NB4 (cell line): ENCODE results near the gene ADAM17.

Experiments used
- MYC ChIP-seq: IDR thresholded peaks from 2 replicates; pipeline ENCODE4 v1.6.1; 2011; ENCODE audit warnings: low read depth, low read length
- POLR2A ChIP-seq: IDR thresholded peaks from 2 replicates; pipeline ENCODE4 v1.6.1; 2011; ENCODE audit warnings: mild to moderate bottlenecking; ENCODE audit not compliant: insufficient read length; ENCODE audit errors: extremely low read depth
- TF ChIP-seq, protein P1 (sequence below): IDR thresholded peaks from one replicate; pipeline ENCODE4 v1.5.1; 2012; ENCODE audit warnings: low read depth, low read length
- TF ChIP-seq, protein P2 (sequence below): IDR thresholded peaks from 2 replicates; pipeline ENCODE4 v1.6.1; 2011; ENCODE audit warnings: low read depth, low read length

- TF ChIP-seq, protein P1, sequence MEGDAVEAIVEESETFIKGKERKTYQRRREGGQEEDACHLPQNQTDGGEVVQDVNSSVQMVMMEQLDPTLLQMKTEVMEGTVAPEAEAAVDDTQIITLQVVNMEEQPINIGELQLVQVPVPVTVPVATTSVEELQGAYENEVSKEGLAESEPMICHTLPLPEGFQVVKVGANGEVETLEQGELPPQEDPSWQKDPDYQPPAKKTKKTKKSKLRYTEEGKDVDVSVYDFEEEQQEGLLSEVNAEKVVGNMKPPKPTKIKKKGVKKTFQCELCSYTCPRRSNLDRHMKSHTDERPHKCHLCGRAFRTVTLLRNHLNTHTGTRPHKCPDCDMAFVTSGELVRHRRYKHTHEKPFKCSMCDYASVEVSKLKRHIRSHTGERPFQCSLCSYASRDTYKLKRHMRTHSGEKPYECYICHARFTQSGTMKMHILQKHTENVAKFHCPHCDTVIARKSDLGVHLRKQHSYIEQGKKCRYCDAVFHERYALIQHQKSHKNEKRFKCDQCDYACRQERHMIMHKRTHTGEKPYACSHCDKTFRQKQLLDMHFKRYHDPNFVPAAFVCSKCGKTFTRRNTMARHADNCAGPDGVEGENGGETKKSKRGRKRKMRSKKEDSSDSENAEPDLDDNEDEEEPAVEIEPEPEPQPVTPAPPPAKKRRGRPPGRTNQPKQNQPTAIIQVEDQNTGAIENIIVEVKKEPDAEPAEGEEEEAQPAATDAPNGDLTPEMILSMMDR: no peak
- no peak for TF ChIP-seq POLR2A
- TF ChIP-seq MYC: no peak
- TF ChIP-seq, protein P2, sequence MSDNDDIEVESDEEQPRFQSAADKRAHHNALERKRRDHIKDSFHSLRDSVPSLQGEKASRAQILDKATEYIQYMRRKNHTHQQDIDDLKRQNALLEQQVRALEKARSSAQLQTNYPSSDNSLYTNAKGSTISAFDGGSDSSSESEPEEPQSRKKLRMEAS: no peak
Observed at GRCh38 chr2:9518780-9519179, 36.9 kb downstream of the ADAM17 start.
